GM18519 (cell line): ENCODE results near the gene PARP12.

Experiments
- ATAC-seq: cut with Tn5 transposase; IDR thresholded peaks from one replicate; pipeline ENCODE4 v1.9.1; 2021; ENCODE audit warnings: mild to moderate bottlenecking, moderate library complexity; ENCODE audit not compliant: unreplicated experiment, low FRiP score

The PARP12 gene

GRCh38 chr7:139995017-139995915 is 67.5 kb downstream of the PARP12 start:
- ATAC-seq: no peak

GRCh38 chr7:139994356-139994755 is 68.4 kb downstream of the PARP12 start:
- no peak for ATAC-seq

GRCh38 chr7:139993592-139993991 is 69.2 kb downstream of the PARP12 start:
- no peak for ATAC-seq

- no peak for ATAC-seq
Measured at GRCh38 chr7:139993169-139993568, 69.6 kb downstream of the PARP12 start.

- ATAC-seq: no peak
Measured at GRCh38 chr7:139992353-139993044, 70.3 kb downstream of the PARP12 start.

- ATAC-seq: no peak
Measured at GRCh38 chr7:139991911-139992310, 70.8 kb downstream of the PARP12 start.

GRCh38 chr7:139991269-139991666 is 71.5 kb downstream of the PARP12 start:
- ATAC-seq: no peak

- no peak for ATAC-seq
Measured at GRCh38 chr7:139990571-139991268, 72.0 kb downstream of the PARP12 start.

- ATAC-seq: no peak
Measured at GRCh38 chr7:139990142-139990535, 72.6 kb downstream of the PARP12 start.

GRCh38 chr7:139989366-139990141 is 73.2 kb downstream of the PARP12 start:
- no peak for ATAC-seq

GRCh38 chr7:139987691-139988516 is 74.8 kb downstream of the PARP12 start:
- no peak for ATAC-seq

GRCh38 chr7:139985811-139986210 is 76.9 kb downstream of the PARP12 start:
- ATAC-seq: no peak

GRCh38 chr7:139984642-139985539 is 77.9 kb downstream of the PARP12 start:
- ATAC-seq: no peak

- ATAC-seq: no peak
Measured at GRCh38 chr7:139982927-139983920, 79.5 kb downstream of the PARP12 start.

GRCh38 chr7:139981511-139981895 is 81.2 kb downstream of the PARP12 start:
- no peak for ATAC-seq

GRCh38 chr7:139976838-139977656 is 85.7 kb downstream of the PARP12 start:
- ATAC-seq: no peak
